ENCODE measurements around the gene HRAS. TPM values are rescaled to one million over a fixed set of nuclear protein-coding genes. Genes with fewer than 3 reads are reported as not detected.

The HRAS gene
- total RNA-seq, 2 donors from 2014 or later, result 31.7 to 48.1 TPM

GRCh38 chr11:545171-545570 is 9.8 kb upstream of the HRAS start:
- Histone ChIP-seq H3K9me3 (no peaks in the 10 kb centered on the region), H3K4me3 (no peak overlapping the region), H3K27me3 (no peaks in the 10 kb centered on the region), H3K36me3 (no peaks in the 10 kb centered on the region), H3K4me1 (no peaks in the 10 kb centered on the region), H3K27ac (no peak overlapping the region)
- DNase-seq (ENCODE audit: low spot score), result no peak
- no peak for TF ChIP-seq CTCF (IDR thresholded peaks at IDR 0.05)

GRCh38 chr11:544817-545166 is 9.4 kb upstream of the HRAS start:
- H3K4me3 ChIP-seq, result no peak overlapping the region
- no peaks in the 10 kb centered on the region for H3K9me3 ChIP-seq
- no peak for DNase-seq (ENCODE audit: low spot score)
- no peaks in the 10 kb centered on the region for H3K36me3 ChIP-seq
- H3K4me1 ChIP-seq, result no peaks in the 10 kb centered on the region
- no peak for TF ChIP-seq CTCF (IDR thresholded peaks at IDR 0.05)
- H3K27ac ChIP-seq, result no peak overlapping the region
- no peaks in the 10 kb centered on the region for H3K27me3 ChIP-seq

GRCh38 chr11:541433-541885 is 6.1 kb upstream of the HRAS start:
- Histone ChIP-seq H3K9me3 (no peaks in the 10 kb centered on the region), H3K27ac (no peak overlapping the region), H3K36me3 (no peaks in the 10 kb centered on the region), H3K27me3 (no peaks in the 10 kb centered on the region), H3K4me3 (no peak overlapping the region), H3K4me1 (peaks cover 0 to 14% of the 10 kb centered on the region in 2 donors)
- TF ChIP-seq CTCF (IDR thresholded peaks at IDR 0.05), result no peak
- DNase-seq (ENCODE audit: low spot score), result no peak

- Histone ChIP-seq H3K4me3 (no peak overlapping the region), H3K27ac (no peak overlapping the region), H3K27me3 (no peaks in the 10 kb centered on the region), H3K9me3 (no peaks in the 10 kb centered on the region), H3K4me1 (peaks cover 0 to 20% of the 10 kb centered on the region in 2 donors), H3K36me3 (no peaks in the 10 kb centered on the region)
- no peak for TF ChIP-seq CTCF (IDR thresholded peaks at IDR 0.05)
- DNase-seq (ENCODE audit: low spot score), result no peak
These were observed 5.4 kb upstream of the HRAS start for GRCh38 chr11:540583-541432.

- Histone ChIP-seq H3K4me3 (no peak overlapping the region), H3K36me3 (no peaks in the 10 kb centered on the region), H3K4me1 (peaks cover 0 to 20% of the 10 kb centered on the region in 2 donors), H3K27me3 (no peaks in the 10 kb centered on the region), H3K9me3 (no peaks in the 10 kb centered on the region), H3K27ac (no peak overlapping the region)
- no peak for TF ChIP-seq CTCF (IDR thresholded peaks at IDR 0.05)
- DNase-seq (ENCODE audit: low spot score), result no peak
These were observed 4.7 kb upstream of the HRAS start for GRCh38 chr11:539971-540481.

Data from right atrium auricular region (tissue), 2 donors.